MCF 10A (cell line): ENCODE results near the gene MRPL42. TPM values are rescaled to one million over a fixed set of nuclear protein-coding genes. Genes with fewer than 3 reads are reported as not detected.

ENCODE experiments used
- BruUV-seq: library from RNA; stranded (reverse); fragments of 400-500 nt; replicated peaks from 2 replicates; lab custom pipeline; 2021; lab: Mats Ljungman, UMichigan
- CTCF ChIA-PET: fragments of 300-600 bp; sonication (Branson Sonifier 250); formaldehyde crosslinking; extraction: SDS; loops from one replicate; lab custom pipeline; 2021; ENCODE audit warnings: antibody characterized with exemption, inconsistent platforms; lab: Yijun Ruan, JAX
- POLR2A ChIA-PET: fragments of 300-600, 350-650 bp; sonication (Branson Sonifier 250); formaldehyde crosslinking; extraction: SDS; loops from one replicate; lab custom pipeline; 2020; ENCODE audit warnings: antibody characterized with exemption, inconsistent platforms; lab: Yijun Ruan, JAX
- DNase-seq: peaks from one replicate; pipeline ENCODE4 v3.0.0-alpha.2; 2018; ENCODE audit not compliant: unreplicated experiment
- H3K27ac Mint-ChIP-seq: one replicate; pipeline ENCODE4 v1.8.0; 2022; ENCODE audit warnings: mild to moderate bottlenecking, low read depth, mixed read lengths; ENCODE audit not compliant: unreplicated experiment
- H3K27me3 Mint-ChIP-seq: one replicate; pipeline ENCODE4 v1.8.0; 2022; ENCODE audit warnings: mixed read lengths; ENCODE audit not compliant: insufficient read depth, unreplicated experiment
- H3K36me3 Mint-ChIP-seq: one replicate; pipeline ENCODE4 v1.8.0; 2022; ENCODE audit warnings: mild to moderate bottlenecking, moderate library complexity, mixed read lengths; ENCODE audit not compliant: insufficient read depth, unreplicated experiment
- H3K4me1 Mint-ChIP-seq: one replicate; pipeline ENCODE4 v1.8.0; 2022; ENCODE audit warnings: mixed read lengths; ENCODE audit not compliant: insufficient read depth, unreplicated experiment
- H3K4me3 Mint-ChIP-seq: one replicate; pipeline ENCODE4 v1.8.0; 2022; ENCODE audit warnings: mild to moderate bottlenecking, moderate library complexity, mixed read lengths; ENCODE audit not compliant: unreplicated experiment
- H3K9me3 Mint-ChIP-seq: one replicate; pipeline ENCODE4 v1.8.0; 2022; ENCODE audit warnings: mixed read lengths; ENCODE audit not compliant: unreplicated experiment
- CTCF ChIP-seq: fragments of 200-600 bp; IDR thresholded peaks from one replicate; pipeline ENCODE4 v1.8.0; 2022; ENCODE audit warnings: antibody characterized with exemption, mild to moderate bottlenecking; ENCODE audit not compliant: unreplicated experiment
- intact Hi-C: fragments of 100-400 bp; cut with micrococcal nuclease; formaldehyde crosslinking; loops from 2 replicates; pipeline ENCODE4 v1.14.1; 2022
- total RNA-seq: library from RNA; stranded (reverse); gene quantifications from 2 replicates; pipeline ENCODE4 v1.2.3, GENCODE V29; 2022

The MRPL42 gene
- total RNA-seq, 1 experiment from 2014 or later, result 90.2 TPM

- no peaks in the 10 kb centered on the region for H3K27me3 Mint-ChIP-seq
- H3K4me3 Mint-ChIP-seq, result no peak overlapping the region
- H3K9me3 Mint-ChIP-seq, result no peaks in the 10 kb centered on the region
- no peak overlapping the region for H3K27ac Mint-ChIP-seq
- ChIA-PET POLR2A (interaction anchor here (0.6 to 1.5 kb wide), 4 partner anchors 12 to 769 kb away, joined by 3 to 5 read pairs (median 4); no protein-coding TSS in a partner anchor), CTCF (interaction anchor here (0.7 to 4.3 kb wide), 5 partner anchors 12 to 1235 kb away, joined by 3 to 27 read pairs (median 7); no protein-coding TSS in a partner anchor)
- intact Hi-C loops, result no loop called here
- peak; percentile 36 for DNase-seq
- no TSS peak for BruUV-seq
- peaks cover 5% of the 10 kb centered on the region for H3K36me3 Mint-ChIP-seq
- H3K4me1 Mint-ChIP-seq, result peaks cover 9% of the 10 kb centered on the region
- no peak for TF ChIP-seq CTCF
Observed at GRCh38 chr12:93514853-93515252, 47.5 kb downstream of the MRPL42 start.

DNA sequence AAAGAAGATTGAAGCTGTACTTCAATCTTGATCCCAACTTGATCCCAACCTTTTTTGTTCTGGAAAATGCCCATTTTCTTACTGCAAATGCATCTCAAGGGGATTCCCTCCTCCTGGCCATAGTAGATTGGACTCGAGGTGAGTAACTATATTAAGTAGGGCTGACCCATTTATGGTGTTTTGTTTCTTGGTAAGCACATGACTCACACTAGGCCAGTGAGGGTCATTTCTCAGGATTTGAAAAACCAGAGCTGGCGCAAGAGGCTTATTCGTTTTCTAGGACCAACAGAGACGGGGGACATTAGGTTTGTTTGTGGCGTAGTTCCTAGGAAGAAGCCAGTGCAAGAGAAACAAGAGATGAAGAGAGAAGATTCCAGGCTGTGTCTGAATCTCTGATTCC, 51.4 kb downstream of the MRPL42 start:
- H3K4me3 Mint-ChIP-seq, result no peak overlapping the region
- ChIA-PET POLR2A (interaction anchor here (0.9 kb wide), 1 partner anchor 576 kb away, joined by 3 read pairs; no protein-coding TSS in a partner anchor), CTCF (interaction anchor here (0.6 kb wide), 3 partner anchors 15 to 885 kb away, joined by 3 to 5 read pairs (median 3); no protein-coding TSS in a partner anchor)
- intact Hi-C loops, result no loop called here
- no TSS peak for BruUV-seq
- peaks cover 5% of the 10 kb centered on the region for H3K36me3 Mint-ChIP-seq
- no peak overlapping the region for H3K27ac Mint-ChIP-seq
- peaks cover 9% of the 10 kb centered on the region for H3K4me1 Mint-ChIP-seq
- TF ChIP-seq CTCF, result no peak
- DNase-seq, result peak; percentile 19
- no peaks in the 10 kb centered on the region for H3K27me3 Mint-ChIP-seq
- H3K9me3 Mint-ChIP-seq, result no peaks in the 10 kb centered on the region

DNA sequence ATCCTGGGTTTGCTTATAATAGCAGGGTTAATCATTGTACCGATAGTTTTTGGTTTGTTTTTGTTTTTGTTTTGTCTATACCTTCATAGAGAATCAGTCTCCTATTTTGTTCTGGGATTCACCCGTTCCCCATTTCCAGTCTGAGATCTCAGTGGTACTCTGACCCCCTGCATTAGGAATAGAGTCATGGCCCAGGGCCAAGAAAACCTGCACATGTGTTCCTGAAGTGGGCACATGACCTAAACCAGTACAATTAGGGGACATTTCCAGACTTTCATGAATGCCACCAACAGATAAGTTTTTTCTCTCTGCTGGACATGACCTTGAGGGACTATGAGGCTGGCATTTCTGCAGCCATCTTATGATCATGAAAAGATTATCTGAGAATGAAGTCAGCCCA, 52.5 kb downstream of the MRPL42 start:
- TF ChIP-seq CTCF, result no peak
- no peaks in the 10 kb centered on the region for H3K27me3 Mint-ChIP-seq
- intact Hi-C loops, result no loop called here
- peaks cover 5% of the 10 kb centered on the region for H3K4me1 Mint-ChIP-seq
- H3K27ac Mint-ChIP-seq, result no peak overlapping the region
- CTCF ChIA-PET, result no interaction called here
- no peaks in the 10 kb centered on the region for H3K9me3 Mint-ChIP-seq
- POLR2A ChIA-PET, result no interaction called here
- H3K4me3 Mint-ChIP-seq, result no peak overlapping the region
- H3K36me3 Mint-ChIP-seq, result peaks cover 5% of the 10 kb centered on the region
- BruUV-seq, result no TSS peak
- DNase-seq, result no peak

GRCh38 chr12:93520454-93520853, 53.1 kb downstream of the MRPL42 start:
- Mint-ChIP-seq H3K4me1 (no peaks in the 10 kb centered on the region), H3K4me3 (no peak overlapping the region), H3K36me3 (peaks cover 5% of the 10 kb centered on the region), H3K27me3 (no peaks in the 10 kb centered on the region), H3K27ac (no peak overlapping the region), H3K9me3 (no peaks in the 10 kb centered on the region)
- no peak for TF ChIP-seq CTCF
- no peak for DNase-seq
- CTCF ChIA-PET, result interaction anchor here (0.6 kb wide), 1 partner anchor 977 kb away, joined by 3 read pairs; no protein-coding TSS in a partner anchor
- no TSS peak for BruUV-seq
- intact Hi-C loops, result no loop called here
- POLR2A ChIA-PET, result no interaction called here
